ENCODE results near the gene STAB2.

DNA sequence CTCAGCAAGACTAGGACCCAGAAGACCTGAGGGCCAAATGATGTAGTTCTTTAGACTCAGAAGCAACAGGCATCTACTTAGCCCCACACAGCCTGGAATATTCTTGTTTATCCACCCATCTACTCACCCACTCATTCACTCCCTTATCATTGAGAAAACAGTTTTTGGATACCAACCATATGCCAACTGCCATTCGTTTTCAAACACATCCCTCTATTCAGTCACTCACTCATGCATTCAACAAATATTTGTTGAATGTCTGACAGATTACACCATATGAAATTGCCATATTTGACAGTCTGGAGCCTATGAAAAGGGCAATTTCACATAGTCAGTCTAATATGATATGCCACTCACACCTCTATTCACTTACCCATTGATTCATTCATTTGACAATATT, 150.8 kb downstream of the STAB2 start:
- TF ChIP-seq, protein P1, sequence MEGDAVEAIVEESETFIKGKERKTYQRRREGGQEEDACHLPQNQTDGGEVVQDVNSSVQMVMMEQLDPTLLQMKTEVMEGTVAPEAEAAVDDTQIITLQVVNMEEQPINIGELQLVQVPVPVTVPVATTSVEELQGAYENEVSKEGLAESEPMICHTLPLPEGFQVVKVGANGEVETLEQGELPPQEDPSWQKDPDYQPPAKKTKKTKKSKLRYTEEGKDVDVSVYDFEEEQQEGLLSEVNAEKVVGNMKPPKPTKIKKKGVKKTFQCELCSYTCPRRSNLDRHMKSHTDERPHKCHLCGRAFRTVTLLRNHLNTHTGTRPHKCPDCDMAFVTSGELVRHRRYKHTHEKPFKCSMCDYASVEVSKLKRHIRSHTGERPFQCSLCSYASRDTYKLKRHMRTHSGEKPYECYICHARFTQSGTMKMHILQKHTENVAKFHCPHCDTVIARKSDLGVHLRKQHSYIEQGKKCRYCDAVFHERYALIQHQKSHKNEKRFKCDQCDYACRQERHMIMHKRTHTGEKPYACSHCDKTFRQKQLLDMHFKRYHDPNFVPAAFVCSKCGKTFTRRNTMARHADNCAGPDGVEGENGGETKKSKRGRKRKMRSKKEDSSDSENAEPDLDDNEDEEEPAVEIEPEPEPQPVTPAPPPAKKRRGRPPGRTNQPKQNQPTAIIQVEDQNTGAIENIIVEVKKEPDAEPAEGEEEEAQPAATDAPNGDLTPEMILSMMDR (IDR thresholded peaks at IDR 0.05): no peak
- TF ChIP-seq POLR2A (IDR thresholded peaks at IDR 0.05): no peak

Measured in right lobe of liver (tissue), 4 donors.